SK-N-SH treated with all-trans-retinoic acid at 6 μM for 48 hours (cell line): Measurements from ENCODE around the gene MRPL4.

Experiments
- CSRNP3 ChIP-seq: fragments of 250-450 bp; sonication (Bioruptor Pico); IDR thresholded peaks from 2 replicates; pipeline ENCODE4 v1.5.1; 2021; ENCODE audit warnings: mild to moderate bottlenecking, moderate library complexity
- ISL1 ChIP-seq: fragments of 250-450 bp; sonication (Bioruptor Pico); IDR thresholded peaks from 2 replicates; pipeline ENCODE4 v2.1.2; 2022; ENCODE audit warnings: mild to moderate bottlenecking, moderate library complexity
- PATZ1 ChIP-seq: fragments of 250-450 bp; sonication (Bioruptor Pico); IDR thresholded peaks from 2 replicates; pipeline ENCODE4 v1.8.0; 2020; ENCODE audit warnings: mild to moderate bottlenecking, moderate library complexity, borderline replicate concordance
- PPARA ChIP-seq: fragments of 250-450 bp; sonication (Bioruptor Pico); IDR thresholded peaks from 2 replicates; pipeline ENCODE4 v1.5.0; 2020; ENCODE audit warnings: mild to moderate bottlenecking, borderline replicate concordance
- RARB ChIP-seq: fragments of 250-450 bp; sonication (Bioruptor Pico); IDR thresholded peaks from 2 replicates; pipeline ENCODE4 v1.8.0; 2021; ENCODE audit warnings: mild to moderate bottlenecking, moderate library complexity
- TSHZ2 ChIP-seq: fragments of 250-450 bp; sonication (Bioruptor Pico); IDR thresholded peaks from 2 replicates; pipeline ENCODE4 v1.5.0; 2020; ENCODE audit warnings: mild to moderate bottlenecking, moderate library complexity
- ZFP3 ChIP-seq: fragments of 250-450 bp; sonication (Bioruptor Pico); IDR thresholded peaks from 2 replicates; pipeline ENCODE4 v1.5.0; 2020; ENCODE audit warnings: mild to moderate bottlenecking, moderate library complexity
- ZFP30 ChIP-seq: fragments of 450-650 bp; formaldehyde crosslinking; IDR thresholded peaks from 2 replicates; pipeline ENCODE4 v1.5.0; 2022; ENCODE audit warnings: mild to moderate bottlenecking, moderate library complexity
- ZNF565 ChIP-seq: fragments of 450-650 bp; formaldehyde crosslinking; conservative IDR thresholded peaks from 2 replicates; pipeline ENCODE4 v1.5.0; 2020; ENCODE audit warnings: low read depth, mild to moderate bottlenecking, moderate library complexity

DNA sequence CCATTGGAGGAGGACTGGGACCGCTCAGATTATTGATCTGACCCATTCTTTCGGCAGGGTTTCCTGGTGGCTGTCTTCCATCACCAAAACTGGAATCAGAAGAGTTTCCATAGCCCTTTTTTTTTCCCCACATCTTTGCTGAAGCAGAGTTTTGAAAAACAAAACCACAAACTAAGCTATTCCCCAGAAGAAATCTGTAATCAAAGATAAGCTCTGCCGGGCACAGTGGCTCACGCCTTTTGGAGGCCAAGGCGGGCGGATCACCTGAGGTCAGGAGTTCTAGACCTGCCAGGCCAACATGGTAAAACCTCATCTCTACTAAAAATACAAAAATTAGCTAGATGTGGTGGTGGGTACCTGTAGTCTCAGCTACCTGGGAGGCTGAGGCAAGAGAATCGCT is 14.7 kb downstream of the MRPL4 start:
- no peak for TF ChIP-seq CSRNP3 (CRISPR knock-in tag)
- no peak for TF ChIP-seq ZFP30
- no peak for TF ChIP-seq ISL1 (CRISPR knock-in tag)
- no peak for TF ChIP-seq PPARA
- TF ChIP-seq PATZ1 (CRISPR knock-in tag): no peak
- no peak for TF ChIP-seq ZFP3 (CRISPR knock-in tag)
- no peak for TF ChIP-seq RARB (CRISPR knock-in tag)
- TF ChIP-seq ZNF565 (CRISPR knock-in tag): no peak
- no peak for TF ChIP-seq TSHZ2 (CRISPR knock-in tag)
